ENCODE measurements around the gene F8.
A peak's percentile ranks its signal among the peaks of the same experiment; 100 is the strongest.

Gene F8

GRCh38 chrX:155022585-155022984 is at the start of gene F8:
Gene F8 (minus strand): TSS chrX:155022723. CDS start chrX:155022552, 171 bp downstream.
- DNase-seq (ENCODE audit: low read depth) = no peak

GRCh38 chrX:155071694-155072280 is 49.3 kb upstream of the F8 start:
- DNase-seq (ENCODE audit: low read depth) = no peak

- peak; percentile 65 for DNase-seq (ENCODE audit: low read depth)
Measured at GRCh38 chrX:155070975-155071693, 48.6 kb upstream of the F8 start, which contains the start of the genes BRCC3, CMC4 and MTCP1. Gene BRCC3 (plus strand): TSS chrX:155071508. CDS start chrX:155071528, 20 bp downstream. Gene CMC4 (minus strand): TSS chrX:155071136. CDS start chrX:155064023, 7,113 bp downstream. Gene MTCP1 (minus strand): TSS chrX:155071136. CDS start chrX:155066010, 5,126 bp downstream.

- DNase-seq (ENCODE audit: low read depth) = no peak
Measured at GRCh38 chrX:155070663-155070974, 48.1 kb upstream of the F8 start.

- DNase-seq (ENCODE audit: low read depth) = no peak
Measured at GRCh38 chrX:155070038-155070437, 47.5 kb upstream of the F8 start.

GRCh38 chrX:155069414-155069813 is 46.9 kb upstream of the F8 start:
- DNase-seq (ENCODE audit: low read depth) = no peak

- DNase-seq (ENCODE audit: low read depth) = no peak
Measured at GRCh38 chrX:155068165-155068564, 45.6 kb upstream of the F8 start.

- no peak for DNase-seq (ENCODE audit: low read depth)
Measured at GRCh38 chrX:155065035-155065734, 42.7 kb upstream of the F8 start.

- DNase-seq (ENCODE audit: low read depth) = no peak
Measured at GRCh38 chrX:155061760-155062159, 39.2 kb upstream of the F8 start.

GRCh38 chrX:155056877-155057792 is 34.6 kb upstream of the F8 start:
- DNase-seq (ENCODE audit: low read depth) = peak; percentile 18

- DNase-seq (ENCODE audit: low read depth) = no peak
Measured at GRCh38 chrX:155056471-155056870, 33.9 kb upstream of the F8 start.

GRCh38 chrX:155055494-155055893 is 33.0 kb upstream of the F8 start:
- no peak for DNase-seq (ENCODE audit: low read depth)

- DNase-seq (ENCODE audit: low read depth) = no peak
Measured at GRCh38 chrX:155054255-155054654, 31.7 kb upstream of the F8 start.

- DNase-seq (ENCODE audit: low read depth) = no peak
Measured at GRCh38 chrX:155053656-155054055, 31.1 kb upstream of the F8 start.

GRCh38 chrX:155052738-155053498 is 30.4 kb upstream of the F8 start:
- no peak for DNase-seq (ENCODE audit: low read depth)

GRCh38 chrX:155048977-155049619 is 26.6 kb upstream of the F8 start:
- no peak for DNase-seq (ENCODE audit: low read depth)

GRCh38 chrX:155046811-155047528 is 24.4 kb upstream of the F8 start:
- no peak for DNase-seq (ENCODE audit: low read depth)

GRCh38 chrX:155046129-155046810 is 23.7 kb upstream of the F8 start:
- DNase-seq (ENCODE audit: low read depth) = no peak

- no peak for DNase-seq (ENCODE audit: low read depth)
Measured at GRCh38 chrX:155035688-155036087, 13.2 kb upstream of the F8 start.
